ENCODE measurements around the gene ABCA12. TPM values are rescaled to one million over a fixed set of nuclear protein-coding genes. Genes with fewer than 3 reads are reported as not detected.

The ABCA12 gene
- polyA plus RNA-seq, 2 of the 4 experiments (the other 2 are of a cell fraction): 0.32 to 1.1 TPM

DNA sequence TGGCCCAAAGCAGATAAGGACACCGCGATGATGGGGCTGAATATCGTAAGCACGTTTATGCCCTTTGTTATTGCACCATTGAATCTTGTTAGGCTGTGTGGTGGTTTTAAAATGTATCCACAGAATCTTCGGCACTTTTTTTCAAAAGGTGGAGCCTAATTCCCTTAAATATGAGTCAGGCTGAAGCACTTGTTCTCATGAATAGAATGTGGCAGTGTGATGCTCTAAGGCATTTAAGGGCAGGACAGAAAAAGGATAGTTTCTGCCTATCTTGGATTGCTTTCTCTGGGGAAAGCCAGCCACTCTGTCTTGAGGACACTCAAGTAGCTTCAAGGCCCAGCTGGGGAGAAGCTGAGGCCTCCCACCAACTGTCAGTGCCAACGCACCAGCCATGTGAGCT is 39.6 kb downstream of the ABCA12 start:
- Histone ChIP-seq H3K4me3 (no peak overlapping the region), H3K4me1 (no peaks in the 10 kb centered on the region), H3K9me3 (no peaks in the 10 kb centered on the region), H3K4me2 (no peak overlapping the region), H3K27ac (no peak overlapping the region)
- no peak for TF ChIP-seq SMC3 (IDR thresholded peaks at IDR 0.05)
- TF ChIP-seq, protein P1, sequence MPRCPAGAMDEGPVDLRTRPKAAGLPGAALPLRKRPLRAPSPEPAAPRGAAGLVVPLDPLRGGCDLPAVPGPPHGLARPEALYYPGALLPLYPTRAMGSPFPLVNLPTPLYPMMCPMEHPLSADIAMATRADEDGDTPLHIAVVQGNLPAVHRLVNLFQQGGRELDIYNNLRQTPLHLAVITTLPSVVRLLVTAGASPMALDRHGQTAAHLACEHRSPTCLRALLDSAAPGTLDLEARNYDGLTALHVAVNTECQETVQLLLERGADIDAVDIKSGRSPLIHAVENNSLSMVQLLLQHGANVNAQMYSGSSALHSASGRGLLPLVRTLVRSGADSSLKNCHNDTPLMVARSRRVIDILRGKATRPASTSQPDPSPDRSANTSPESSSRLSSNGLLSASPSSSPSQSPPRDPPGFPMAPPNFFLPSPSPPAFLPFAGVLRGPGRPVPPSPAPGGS (IDR thresholded peaks at IDR 0.05): no peak
- TF ChIP-seq POLR2AphosphoS2 (conservative IDR thresholded peaks at IDR 0.05; ENCODE audit: low read length): no peak
- TF ChIP-seq FOSL2 (IDR thresholded peaks at IDR 0.05): no peak
- TF ChIP-seq FOSL2 (CRISPR knock-in tag; IDR thresholded peaks at IDR 0.05): no peak
- no peak for TF ChIP-seq ESRRA (IDR thresholded peaks at IDR 0.05; ENCODE audit: borderline replicate concordance, low read length)
- TF ChIP-seq RFX5 (IDR thresholded peaks at IDR 0.05): no peak
- no peak for TF ChIP-seq MAFK (IDR thresholded peaks at IDR 0.05; ENCODE audit: partially characterized antibody)
- TF ChIP-seq, protein P2, sequence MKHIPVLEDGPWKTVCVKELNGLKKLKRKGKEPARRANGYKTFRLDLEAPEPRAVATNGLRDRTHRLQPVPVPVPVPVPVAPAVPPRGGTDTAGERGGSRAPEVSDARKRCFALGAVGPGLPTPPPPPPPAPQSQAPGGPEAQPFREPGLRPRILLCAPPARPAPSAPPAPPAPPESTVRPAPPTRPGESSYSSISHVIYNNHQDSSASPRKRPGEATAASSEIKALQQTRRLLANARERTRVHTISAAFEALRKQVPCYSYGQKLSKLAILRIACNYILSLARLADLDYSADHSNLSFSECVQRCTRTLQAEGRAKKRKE (CRISPR knock-in tag; IDR thresholded peaks at IDR 0.05; ENCODE audit: low read depth): no peak
- TF ChIP-seq, protein P3, sequence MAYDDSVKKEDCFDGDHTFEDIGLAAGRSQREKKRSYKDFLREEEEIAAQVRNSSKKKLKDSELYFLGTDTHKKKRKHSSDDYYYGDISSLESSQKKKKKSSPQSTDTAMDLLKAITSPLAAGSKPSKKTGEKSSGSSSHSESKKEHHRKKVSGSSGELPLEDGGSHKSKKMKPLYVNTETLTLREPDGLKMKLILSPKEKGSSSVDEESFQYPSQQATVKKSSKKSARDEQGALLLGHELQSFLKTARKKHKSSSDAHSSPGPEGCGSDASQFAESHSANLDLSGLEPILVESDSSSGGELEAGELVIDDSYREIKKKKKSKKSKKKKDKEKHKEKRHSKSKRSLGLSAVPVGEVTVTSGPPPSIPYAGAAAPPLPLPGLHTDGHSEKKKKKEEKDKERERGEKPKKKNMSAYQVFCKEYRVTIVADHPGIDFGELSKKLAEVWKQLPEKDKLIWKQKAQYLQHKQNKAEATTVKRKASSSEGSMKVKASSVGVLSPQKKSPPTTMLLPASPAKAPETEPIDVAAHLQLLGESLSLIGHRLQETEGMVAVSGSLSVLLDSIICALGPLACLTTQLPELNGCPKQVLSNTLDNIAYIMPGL (CRISPR knock-in tag; IDR thresholded peaks at IDR 0.05; ENCODE audit: borderline replicate concordance): no peak
- TF ChIP-seq PHF8 (IDR thresholded peaks at IDR 0.05; ENCODE audit: borderline replicate concordance, low read depth): no peak
- no peak for TF ChIP-seq HDAC2 (IDR thresholded peaks at IDR 0.05)
- TF ChIP-seq, protein P4, sequence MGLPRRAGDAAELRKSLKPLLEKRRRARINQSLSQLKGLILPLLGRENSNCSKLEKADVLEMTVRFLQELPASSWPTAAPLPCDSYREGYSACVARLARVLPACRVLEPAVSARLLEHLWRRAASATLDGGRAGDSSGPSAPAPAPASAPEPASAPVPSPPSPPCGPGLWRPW (IDR thresholded peaks at IDR 0.05): no peak
- DNase-seq (ENCODE audit: low read depth in 1 of 2, low spot score in 1 of 2): no peak
- 74% methylated on average over 6 of the region's 6 CpGs for WGBS (ENCODE audit: missing lambda C conversion rate)
- no peak for FAIRE-seq
- ChIA-PET CTCF (no interaction called here), POLR2A (no interaction called here)
- no peak for ATAC-seq

DNA sequence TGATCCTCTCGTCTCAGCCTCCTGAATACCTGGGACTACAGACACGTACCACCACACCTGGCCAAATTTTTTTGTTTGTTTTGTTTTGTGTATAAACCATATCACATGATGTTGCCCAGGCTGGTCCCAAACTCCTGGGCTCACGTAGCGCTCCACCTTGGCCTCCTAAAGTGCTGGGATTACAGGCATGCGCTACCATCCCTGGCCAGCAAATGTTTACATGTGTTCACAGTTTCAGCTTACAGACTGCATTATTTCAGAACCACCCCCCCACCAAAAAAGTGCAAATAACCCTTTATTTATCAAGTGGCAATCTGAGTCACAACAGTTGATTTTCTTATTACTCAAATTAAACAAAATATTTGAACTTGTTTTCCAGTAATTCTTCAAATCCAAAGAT is 54.3 kb downstream of the ABCA12 start:
- no peak for TF ChIP-seq FOSB (CRISPR knock-in tag; IDR thresholded peaks at IDR 0.05)
- TF ChIP-seq CEBPB (IDR thresholded peaks at IDR 0.05): no peak
- TF ChIP-seq ZC3H11A (IDR thresholded peaks at IDR 0.05): no peak
- no peak for TF ChIP-seq PHF8 (IDR thresholded peaks at IDR 0.05; ENCODE audit: borderline replicate concordance, low read depth)
- no peak for TF ChIP-seq SREBF2 (IDR thresholded peaks at IDR 0.05)
- CTCF ChIA-PET: no interaction called here
- Histone ChIP-seq H3K27ac (no peak overlapping the region), H3K4me3 (no peak overlapping the region), H3K4me1 (no peaks in the 10 kb centered on the region), H3K4me2 (no peak overlapping the region), H3K9me3 (no peaks in the 10 kb centered on the region)
- ATAC-seq (no peak), DNase-seq (ENCODE audit: low read depth in 1 of 2, low spot score in 1 of 2) (no peak), FAIRE-seq (no peak)
- POLR2A ChIA-PET: no interaction called here
- 62% methylated on average over 5 of the region's 5 CpGs for WGBS (ENCODE audit: missing lambda C conversion rate)

DNA sequence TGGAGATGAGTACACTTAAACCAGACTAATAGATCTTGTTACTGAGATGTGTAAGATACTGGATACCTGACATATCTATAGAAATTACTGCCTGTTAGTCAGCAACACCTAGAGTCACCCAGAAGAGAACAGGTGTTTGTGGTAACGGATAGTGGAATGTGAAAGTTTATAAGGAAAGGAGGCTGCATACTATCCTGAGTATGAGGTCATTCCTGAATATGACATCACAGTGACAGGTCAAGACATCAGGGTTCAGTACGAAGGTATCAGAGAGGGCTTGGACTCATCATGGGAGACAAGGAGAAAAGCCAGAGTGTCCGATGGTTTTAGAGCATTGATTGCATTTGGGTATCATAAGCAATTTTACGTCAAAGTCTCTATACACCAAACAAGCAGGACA is 55.3 kb downstream of the ABCA12 start:
- DNase-seq (ENCODE audit: low read depth in 1 of 2, low spot score in 1 of 2): no peak
- FAIRE-seq: no peak
- 76% methylated on average over 4 of the region's 4 CpGs for WGBS (ENCODE audit: missing lambda C conversion rate)
- no peaks in the 10 kb centered on the region for H3K4me1 ChIP-seq
- no peak overlapping the region for H3K4me3 ChIP-seq
- no peaks in the 10 kb centered on the region for H3K9me3 ChIP-seq
- CTCF ChIA-PET: interaction anchor here (0.6 kb wide), 1 partner anchor 1741 kb away, joined by 3 read pairs; no protein-coding TSS in a partner anchor
- no peak overlapping the region for H3K4me2 ChIP-seq
- no peak overlapping the region for H3K27ac ChIP-seq
- TF ChIP-seq SMC3 (IDR thresholded peaks at IDR 0.05): no peak
- TF ChIP-seq CBX8 (IDR thresholded peaks at IDR 0.05): no peak
- TF ChIP-seq, protein P5, sequence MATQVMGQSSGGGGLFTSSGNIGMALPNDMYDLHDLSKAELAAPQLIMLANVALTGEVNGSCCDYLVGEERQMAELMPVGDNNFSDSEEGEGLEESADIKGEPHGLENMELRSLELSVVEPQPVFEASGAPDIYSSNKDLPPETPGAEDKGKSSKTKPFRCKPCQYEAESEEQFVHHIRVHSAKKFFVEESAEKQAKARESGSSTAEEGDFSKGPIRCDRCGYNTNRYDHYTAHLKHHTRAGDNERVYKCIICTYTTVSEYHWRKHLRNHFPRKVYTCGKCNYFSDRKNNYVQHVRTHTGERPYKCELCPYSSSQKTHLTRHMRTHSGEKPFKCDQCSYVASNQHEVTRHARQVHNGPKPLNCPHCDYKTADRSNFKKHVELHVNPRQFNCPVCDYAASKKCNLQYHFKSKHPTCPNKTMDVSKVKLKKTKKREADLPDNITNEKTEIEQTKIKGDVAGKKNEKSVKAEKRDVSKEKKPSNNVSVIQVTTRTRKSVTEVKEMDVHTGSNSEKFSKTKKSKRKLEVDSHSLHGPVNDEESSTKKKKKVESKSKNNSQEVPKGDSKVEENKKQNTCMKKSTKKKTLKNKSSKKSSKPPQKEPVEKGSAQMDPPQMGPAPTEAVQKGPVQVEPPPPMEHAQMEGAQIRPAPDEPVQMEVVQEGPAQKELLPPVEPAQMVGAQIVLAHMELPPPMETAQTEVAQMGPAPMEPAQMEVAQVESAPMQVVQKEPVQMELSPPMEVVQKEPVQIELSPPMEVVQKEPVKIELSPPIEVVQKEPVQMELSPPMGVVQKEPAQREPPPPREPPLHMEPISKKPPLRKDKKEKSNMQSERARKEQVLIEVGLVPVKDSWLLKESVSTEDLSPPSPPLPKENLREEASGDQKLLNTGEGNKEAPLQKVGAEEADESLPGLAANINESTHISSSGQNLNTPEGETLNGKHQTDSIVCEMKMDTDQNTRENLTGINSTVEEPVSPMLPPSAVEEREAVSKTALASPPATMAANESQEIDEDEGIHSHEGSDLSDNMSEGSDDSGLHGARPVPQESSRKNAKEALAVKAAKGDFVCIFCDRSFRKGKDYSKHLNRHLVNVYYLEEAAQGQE (IDR thresholded peaks at IDR 0.05): no peak
- no peak for TF ChIP-seq SREBF2 (IDR thresholded peaks at IDR 0.05)
- no peak for TF ChIP-seq RNF2 (IDR thresholded peaks at IDR 0.05; ENCODE audit: borderline replicate concordance, low read depth)
- no peak for TF ChIP-seq RAD21 (conservative IDR thresholded peaks at IDR 0.05 in 1 of 2, IDR thresholded peaks at IDR 0.05 in 1 of 2)
- TF ChIP-seq, protein P6, sequence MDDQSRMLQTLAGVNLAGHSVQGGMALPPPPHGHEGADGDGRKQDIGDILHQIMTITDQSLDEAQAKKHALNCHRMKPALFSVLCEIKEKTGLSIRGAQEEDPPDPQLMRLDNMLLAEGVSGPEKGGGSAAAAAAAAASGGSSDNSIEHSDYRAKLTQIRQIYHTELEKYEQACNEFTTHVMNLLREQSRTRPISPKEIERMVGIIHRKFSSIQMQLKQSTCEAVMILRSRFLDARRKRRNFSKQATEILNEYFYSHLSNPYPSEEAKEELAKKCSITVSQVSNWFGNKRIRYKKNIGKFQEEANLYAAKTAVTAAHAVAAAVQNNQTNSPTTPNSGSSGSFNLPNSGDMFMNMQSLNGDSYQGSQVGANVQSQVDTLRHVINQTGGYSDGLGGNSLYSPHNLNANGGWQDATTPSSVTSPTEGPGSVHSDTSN (IDR thresholded peaks at IDR 0.05): no peak
- TF ChIP-seq NFE2L2 (conservative IDR thresholded peaks at IDR 0.05; ENCODE audit: low read length): no peak
- TF ChIP-seq, protein P7, sequence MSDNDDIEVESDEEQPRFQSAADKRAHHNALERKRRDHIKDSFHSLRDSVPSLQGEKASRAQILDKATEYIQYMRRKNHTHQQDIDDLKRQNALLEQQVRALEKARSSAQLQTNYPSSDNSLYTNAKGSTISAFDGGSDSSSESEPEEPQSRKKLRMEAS (IDR thresholded peaks at IDR 0.05): no peak
- no peak for TF ChIP-seq EHMT2 (IDR thresholded peaks at IDR 0.05; ENCODE audit: low read depth)
- ATAC-seq: no peak
- POLR2A ChIA-PET: no interaction called here
